Vagina (tissue), 2 donors: ENCODE results near the gene SNX27.

Experiments
- POLR2A ChIP-seq, 2 donors: fragments of 450-650 bp; IDR thresholded peaks; one replicate each; pipeline ENCODE4 v1.6.1; 2017; ENCODE audit warnings: antibody characterized with exemption in 2 of 2, mild to moderate bottlenecking in 2 of 2, moderate library complexity in 2 of 2
- POLR2AphosphoS5 ChIP-seq, 2 donors: sonication (generic); formaldehyde crosslinking; IDR thresholded peaks; one replicate each; pipeline ENCODE4 v1.9.0; 2017; ENCODE audit warnings: antibody characterized with exemption in 2 of 2, mild to moderate bottlenecking in 2 of 2, low read depth in 1 of 2; ENCODE audit not compliant: insufficient read depth in 1 of 2
- TF ChIP-seq, protein P1 (sequence below), 3 experiments: fragments of 450-650 bp in 2 of 3; fragments of 200-600 bp in 1 of 3; sonication (generic) in 1 of 3; IDR thresholded peaks; one replicate each; pipeline ENCODE4 v1.5.1; 2017 to 2019; ENCODE audit warnings: antibody characterized with exemption in 3 of 3, mild to moderate bottlenecking in 2 of 3, moderate library complexity in 2 of 3

DNA sequence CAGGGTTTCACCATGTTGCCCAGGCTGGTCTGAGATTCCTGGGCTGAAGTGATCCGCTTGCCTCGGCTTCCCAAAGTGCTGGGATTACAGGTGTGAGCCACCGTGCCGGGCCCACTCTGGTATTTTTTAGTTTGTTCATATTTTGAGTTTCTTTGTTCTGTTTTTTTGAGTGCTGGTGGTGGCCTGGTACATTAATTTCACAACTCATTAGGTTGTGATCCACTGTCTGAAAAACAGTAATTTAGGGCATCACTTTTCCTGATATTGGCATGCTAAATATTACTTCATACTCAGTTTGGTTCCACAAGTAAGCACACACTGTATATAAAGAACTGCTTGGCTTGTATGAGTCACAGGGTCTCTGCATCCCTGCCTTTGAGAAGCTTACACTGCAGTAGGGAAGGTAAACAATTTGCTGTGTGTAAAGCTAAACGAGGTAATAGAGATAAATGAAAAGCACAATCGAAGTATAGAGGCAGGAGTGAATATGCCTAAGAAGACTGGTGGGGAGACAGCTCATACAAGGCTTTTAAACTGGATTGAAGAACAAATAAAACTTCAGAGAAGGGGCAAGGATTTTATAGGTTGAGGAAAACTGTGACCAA, 7.7 kb downstream of the SNX27 start:
- TF ChIP-seq, protein P1, sequence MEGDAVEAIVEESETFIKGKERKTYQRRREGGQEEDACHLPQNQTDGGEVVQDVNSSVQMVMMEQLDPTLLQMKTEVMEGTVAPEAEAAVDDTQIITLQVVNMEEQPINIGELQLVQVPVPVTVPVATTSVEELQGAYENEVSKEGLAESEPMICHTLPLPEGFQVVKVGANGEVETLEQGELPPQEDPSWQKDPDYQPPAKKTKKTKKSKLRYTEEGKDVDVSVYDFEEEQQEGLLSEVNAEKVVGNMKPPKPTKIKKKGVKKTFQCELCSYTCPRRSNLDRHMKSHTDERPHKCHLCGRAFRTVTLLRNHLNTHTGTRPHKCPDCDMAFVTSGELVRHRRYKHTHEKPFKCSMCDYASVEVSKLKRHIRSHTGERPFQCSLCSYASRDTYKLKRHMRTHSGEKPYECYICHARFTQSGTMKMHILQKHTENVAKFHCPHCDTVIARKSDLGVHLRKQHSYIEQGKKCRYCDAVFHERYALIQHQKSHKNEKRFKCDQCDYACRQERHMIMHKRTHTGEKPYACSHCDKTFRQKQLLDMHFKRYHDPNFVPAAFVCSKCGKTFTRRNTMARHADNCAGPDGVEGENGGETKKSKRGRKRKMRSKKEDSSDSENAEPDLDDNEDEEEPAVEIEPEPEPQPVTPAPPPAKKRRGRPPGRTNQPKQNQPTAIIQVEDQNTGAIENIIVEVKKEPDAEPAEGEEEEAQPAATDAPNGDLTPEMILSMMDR (IDR thresholded peaks at IDR 0.05) = no peak
- TF ChIP-seq POLR2AphosphoS5 (IDR thresholded peaks at IDR 0.05; ENCODE audit: insufficient read depth in 1 of 2, low read depth in 1 of 2) = no peak
- no peak for TF ChIP-seq POLR2A (IDR thresholded peaks at IDR 0.05)
